GM23338 (cell line): ENCODE data around the gene GFOD1. TPM values are rescaled to one million over a fixed set of nuclear protein-coding genes. Genes with fewer than 3 reads are reported as not detected.
A peak's percentile ranks its signal among the peaks of the same experiment; 100 is the strongest.

Source experiments
- ATAC-seq: fragments of 200-7000 bp; cut with Tn5 transposase; 3 replicates; pipeline ENCODE4 v1.9.1; 2020
- DNase-seq: peaks from one replicate; pipeline ENCODE4 v3.0.0-alpha.2; 2015; ENCODE audit warnings: low spot score
- H2AFZ ChIP-seq: fragments of 200-600 bp; sonication (generic); 2 replicates; pipeline ENCODE4 v1.8.0; 2016; ENCODE audit warnings: antibody characterized with exemption, mild to moderate bottlenecking, moderate library complexity
- H3F3A ChIP-seq: fragments of 200-600 bp; sonication (generic); replicated peaks from 2 replicates; pipeline ENCODE4 v1.8.0; 2017; ENCODE audit warnings: antibody characterized with exemption, mixed run types, low read depth
- H3K27ac ChIP-seq: fragments of 200-600 bp; sonication (generic); 2 replicates; pipeline ENCODE4 v1.6.1; 2016; ENCODE audit warnings: low read depth
- H3K27me3 ChIP-seq: fragments of 200-600 bp; sonication (generic); 2 replicates; pipeline ENCODE4 v1.8.0; 2016; ENCODE audit warnings: mild to moderate bottlenecking, mixed run types, moderate library complexity; ENCODE audit not compliant: insufficient read depth
- H3K36me3 ChIP-seq: fragments of 200-600 bp; sonication (generic); 2 replicates; pipeline ENCODE4 v1.8.0; 2016; ENCODE audit warnings: mild to moderate bottlenecking; ENCODE audit not compliant: insufficient read depth
- H3K4me1 ChIP-seq: fragments of 200-600 bp; sonication (generic); 2 replicates; pipeline ENCODE4 v1.8.0; 2016; ENCODE audit warnings: mild to moderate bottlenecking, moderate library complexity; ENCODE audit not compliant: insufficient read depth
- H3K4me2 ChIP-seq: fragments of 200-600 bp; sonication (generic); 2 replicates; pipeline ENCODE4 v1.7.1; 2017; ENCODE audit warnings: mixed run types
- H3K4me3 ChIP-seq: fragments of 200-600 bp; sonication (generic); 2 replicates; pipeline ENCODE4 v1.6.1; 2016; ENCODE audit warnings: mixed run types
- H3K79me2 ChIP-seq: fragments of 200-600 bp; sonication (generic); replicated peaks from 2 replicates; pipeline ENCODE4 v1.8.0; 2017; ENCODE audit warnings: mild to moderate bottlenecking; ENCODE audit not compliant: insufficient read depth
- H3K9me2 ChIP-seq: fragments of 200-600 bp; sonication (generic); 2 replicates; pipeline ENCODE4 v1.8.0; 2017; ENCODE audit not compliant: insufficient read depth
- H4K20me1 ChIP-seq: fragments of 200-600 bp; sonication (generic); replicated peaks from 2 replicates; pipeline ENCODE4 v1.8.0; 2017; ENCODE audit warnings: mild to moderate bottlenecking; ENCODE audit not compliant: insufficient read depth
- H3K27ac Mint-ChIP-seq: 2 replicates; pipeline ENCODE4 v1.8.0; 2020; ENCODE audit warnings: inconsistent platforms, mild to moderate bottlenecking, moderate library complexity, mixed read lengths
- H3K27me3 Mint-ChIP-seq: 3 replicates; pipeline ENCODE4 v1.8.0; 2022; ENCODE audit warnings: low read depth, mild to moderate bottlenecking, moderate library complexity, mixed read lengths, inconsistent platforms; ENCODE audit not compliant: insufficient read depth, poor library complexity
- H3K36me3 Mint-ChIP-seq: 3 replicates; pipeline ENCODE4 v1.8.0; 2021; ENCODE audit warnings: low read depth, mild to moderate bottlenecking, inconsistent platforms, moderate library complexity, mixed read lengths
- H3K4me1 Mint-ChIP-seq: 3 replicates; pipeline ENCODE4 v1.8.0; 2020; ENCODE audit warnings: mild to moderate bottlenecking, inconsistent platforms, mixed read lengths
- H3K4me3 Mint-ChIP-seq: 3 replicates; pipeline ENCODE4 v1.8.0; 2021; ENCODE audit warnings: moderate library complexity, mild to moderate bottlenecking, inconsistent platforms, mixed read lengths
- H3K9me3 Mint-ChIP-seq: 3 replicates; pipeline ENCODE4 v1.8.0; 2020; ENCODE audit warnings: moderate library complexity, mild to moderate bottlenecking, inconsistent platforms, mixed read lengths
- JUNB ChIP-seq: IDR thresholded peaks from one replicate; pipeline ENCODE4 v1.6.1; 2016; ENCODE audit warnings: antibody characterized with exemption; ENCODE audit not compliant: unreplicated experiment
- STAT1 ChIP-seq: IDR thresholded peaks from one replicate; pipeline ENCODE4 v1.6.1; 2016; ENCODE audit warnings: antibody characterized with exemption; ENCODE audit not compliant: unreplicated experiment
- polyA plus RNA-seq: library from polyadenylated mRNA; unstranded; fragments of >200 nt; fragmentation: Nextera tagmentation; extraction: Ambion mirVana; gene quantifications from 2 replicates; pipeline ENCODE4 v1.2.1, GENCODE V29; 2016
- total RNA-seq: library from RNA; depleted of rRNA; stranded (reverse); fragments of >200 nt; shearing (Covaris generic); gene quantifications from 2 replicates; pipeline ENCODE4 v1.2.3, GENCODE V29; 2014
- TF ChIP-seq, protein P1 (sequence below), 2 experiments: fragments of 200-600 bp in 1 of 2; sonication (generic) in 1 of 2; conservative IDR thresholded peaks; 2 replicates each; pipeline versions ENCODE4 v1.5.1 to v1.6.1; 2016 to 2017; ENCODE audit warnings: antibody characterized with exemption in 2 of 2, low read depth in 2 of 2, mild to moderate bottlenecking in 2 of 2, moderate library complexity in 1 of 2
- TF ChIP-seq, protein P2 (sequence below): fragments of 250-450 bp; sonication (Bioruptor Pico); IDR thresholded peaks from 2 replicates; pipeline ENCODE4 v1.5.0; 2020; ENCODE audit warnings: mild to moderate bottlenecking, moderate library complexity

The GFOD1 gene
- total and polyA plus RNA-seq, 2 experiments from 2014 or later = 4.9 to 12.8 TPM

DNA sequence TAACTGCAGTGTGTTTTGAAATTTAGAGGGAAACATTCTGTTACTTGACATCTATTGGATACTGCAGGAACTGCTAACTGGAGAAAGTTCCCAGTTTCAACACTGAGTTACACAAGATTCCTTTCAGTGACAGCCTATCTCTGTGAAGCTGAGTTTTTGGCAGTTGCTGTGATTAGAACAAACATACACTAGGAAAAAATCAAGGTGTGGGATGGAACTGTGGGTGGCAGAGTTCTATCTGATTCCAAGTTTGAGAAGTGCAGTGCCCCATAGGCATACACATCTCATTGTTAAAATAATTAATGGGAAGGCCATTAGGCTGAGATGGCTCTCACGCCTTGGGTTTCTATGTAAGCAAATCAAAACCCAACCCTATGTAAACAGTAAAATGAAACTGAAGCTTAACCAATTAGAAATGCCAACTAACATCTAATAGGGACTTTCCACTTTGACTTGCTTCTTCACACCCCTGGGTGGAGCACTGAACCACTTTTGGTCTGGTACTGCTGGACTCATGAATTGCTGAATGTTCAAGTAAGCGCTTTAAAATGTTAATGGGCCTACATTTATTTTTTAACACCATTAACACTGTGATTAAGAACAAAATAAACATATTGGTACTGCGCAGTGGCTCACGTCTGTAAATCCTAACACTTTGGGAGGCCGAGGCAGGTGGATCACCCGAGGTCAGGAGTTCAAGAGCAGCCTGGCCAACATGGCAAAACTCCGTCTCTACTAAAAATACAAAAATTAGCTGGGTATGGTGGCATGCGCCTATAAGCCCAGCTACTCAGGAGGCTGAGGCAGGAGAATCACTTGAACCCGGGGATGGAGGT is 103.9 kb downstream of the GFOD1 start:
- H3K27me3 Mint-ChIP-seq = no peaks in the 10 kb centered on the region
- Histone ChIP-seq H3K9me2 (no peaks in the 10 kb centered on the region), H3K27me3 (no peaks in the 10 kb centered on the region), H3K27ac (no peak overlapping the region), H3K36me3 (no peaks in the 10 kb centered on the region), H4K20me1 (no peaks in the 10 kb centered on the region), H3K4me2 (no peak overlapping the region), H3K4me1 (peaks cover 11% of the 10 kb centered on the region), H2AFZ (no peak overlapping the region), H3F3A (no peaks in the 10 kb centered on the region), H3K79me2 (no peaks in the 10 kb centered on the region), H3K4me3 (no peak overlapping the region)
- DNase-seq (no peak), ATAC-seq (no peak)
- H3K4me3 Mint-ChIP-seq = no peak overlapping the region
- no peak overlapping the region for H3K27ac Mint-ChIP-seq
- no peak for TF ChIP-seq STAT1
- TF ChIP-seq, protein P1, sequence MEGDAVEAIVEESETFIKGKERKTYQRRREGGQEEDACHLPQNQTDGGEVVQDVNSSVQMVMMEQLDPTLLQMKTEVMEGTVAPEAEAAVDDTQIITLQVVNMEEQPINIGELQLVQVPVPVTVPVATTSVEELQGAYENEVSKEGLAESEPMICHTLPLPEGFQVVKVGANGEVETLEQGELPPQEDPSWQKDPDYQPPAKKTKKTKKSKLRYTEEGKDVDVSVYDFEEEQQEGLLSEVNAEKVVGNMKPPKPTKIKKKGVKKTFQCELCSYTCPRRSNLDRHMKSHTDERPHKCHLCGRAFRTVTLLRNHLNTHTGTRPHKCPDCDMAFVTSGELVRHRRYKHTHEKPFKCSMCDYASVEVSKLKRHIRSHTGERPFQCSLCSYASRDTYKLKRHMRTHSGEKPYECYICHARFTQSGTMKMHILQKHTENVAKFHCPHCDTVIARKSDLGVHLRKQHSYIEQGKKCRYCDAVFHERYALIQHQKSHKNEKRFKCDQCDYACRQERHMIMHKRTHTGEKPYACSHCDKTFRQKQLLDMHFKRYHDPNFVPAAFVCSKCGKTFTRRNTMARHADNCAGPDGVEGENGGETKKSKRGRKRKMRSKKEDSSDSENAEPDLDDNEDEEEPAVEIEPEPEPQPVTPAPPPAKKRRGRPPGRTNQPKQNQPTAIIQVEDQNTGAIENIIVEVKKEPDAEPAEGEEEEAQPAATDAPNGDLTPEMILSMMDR (conservative IDR thresholded peaks at IDR 0.05; ENCODE audit: low read depth in 2 of 2) = 0 out of 4 replicates have a peak, but pooled peaks of 1 of the 2 experiments have one; percentile 11
- TF ChIP-seq, protein P2, sequence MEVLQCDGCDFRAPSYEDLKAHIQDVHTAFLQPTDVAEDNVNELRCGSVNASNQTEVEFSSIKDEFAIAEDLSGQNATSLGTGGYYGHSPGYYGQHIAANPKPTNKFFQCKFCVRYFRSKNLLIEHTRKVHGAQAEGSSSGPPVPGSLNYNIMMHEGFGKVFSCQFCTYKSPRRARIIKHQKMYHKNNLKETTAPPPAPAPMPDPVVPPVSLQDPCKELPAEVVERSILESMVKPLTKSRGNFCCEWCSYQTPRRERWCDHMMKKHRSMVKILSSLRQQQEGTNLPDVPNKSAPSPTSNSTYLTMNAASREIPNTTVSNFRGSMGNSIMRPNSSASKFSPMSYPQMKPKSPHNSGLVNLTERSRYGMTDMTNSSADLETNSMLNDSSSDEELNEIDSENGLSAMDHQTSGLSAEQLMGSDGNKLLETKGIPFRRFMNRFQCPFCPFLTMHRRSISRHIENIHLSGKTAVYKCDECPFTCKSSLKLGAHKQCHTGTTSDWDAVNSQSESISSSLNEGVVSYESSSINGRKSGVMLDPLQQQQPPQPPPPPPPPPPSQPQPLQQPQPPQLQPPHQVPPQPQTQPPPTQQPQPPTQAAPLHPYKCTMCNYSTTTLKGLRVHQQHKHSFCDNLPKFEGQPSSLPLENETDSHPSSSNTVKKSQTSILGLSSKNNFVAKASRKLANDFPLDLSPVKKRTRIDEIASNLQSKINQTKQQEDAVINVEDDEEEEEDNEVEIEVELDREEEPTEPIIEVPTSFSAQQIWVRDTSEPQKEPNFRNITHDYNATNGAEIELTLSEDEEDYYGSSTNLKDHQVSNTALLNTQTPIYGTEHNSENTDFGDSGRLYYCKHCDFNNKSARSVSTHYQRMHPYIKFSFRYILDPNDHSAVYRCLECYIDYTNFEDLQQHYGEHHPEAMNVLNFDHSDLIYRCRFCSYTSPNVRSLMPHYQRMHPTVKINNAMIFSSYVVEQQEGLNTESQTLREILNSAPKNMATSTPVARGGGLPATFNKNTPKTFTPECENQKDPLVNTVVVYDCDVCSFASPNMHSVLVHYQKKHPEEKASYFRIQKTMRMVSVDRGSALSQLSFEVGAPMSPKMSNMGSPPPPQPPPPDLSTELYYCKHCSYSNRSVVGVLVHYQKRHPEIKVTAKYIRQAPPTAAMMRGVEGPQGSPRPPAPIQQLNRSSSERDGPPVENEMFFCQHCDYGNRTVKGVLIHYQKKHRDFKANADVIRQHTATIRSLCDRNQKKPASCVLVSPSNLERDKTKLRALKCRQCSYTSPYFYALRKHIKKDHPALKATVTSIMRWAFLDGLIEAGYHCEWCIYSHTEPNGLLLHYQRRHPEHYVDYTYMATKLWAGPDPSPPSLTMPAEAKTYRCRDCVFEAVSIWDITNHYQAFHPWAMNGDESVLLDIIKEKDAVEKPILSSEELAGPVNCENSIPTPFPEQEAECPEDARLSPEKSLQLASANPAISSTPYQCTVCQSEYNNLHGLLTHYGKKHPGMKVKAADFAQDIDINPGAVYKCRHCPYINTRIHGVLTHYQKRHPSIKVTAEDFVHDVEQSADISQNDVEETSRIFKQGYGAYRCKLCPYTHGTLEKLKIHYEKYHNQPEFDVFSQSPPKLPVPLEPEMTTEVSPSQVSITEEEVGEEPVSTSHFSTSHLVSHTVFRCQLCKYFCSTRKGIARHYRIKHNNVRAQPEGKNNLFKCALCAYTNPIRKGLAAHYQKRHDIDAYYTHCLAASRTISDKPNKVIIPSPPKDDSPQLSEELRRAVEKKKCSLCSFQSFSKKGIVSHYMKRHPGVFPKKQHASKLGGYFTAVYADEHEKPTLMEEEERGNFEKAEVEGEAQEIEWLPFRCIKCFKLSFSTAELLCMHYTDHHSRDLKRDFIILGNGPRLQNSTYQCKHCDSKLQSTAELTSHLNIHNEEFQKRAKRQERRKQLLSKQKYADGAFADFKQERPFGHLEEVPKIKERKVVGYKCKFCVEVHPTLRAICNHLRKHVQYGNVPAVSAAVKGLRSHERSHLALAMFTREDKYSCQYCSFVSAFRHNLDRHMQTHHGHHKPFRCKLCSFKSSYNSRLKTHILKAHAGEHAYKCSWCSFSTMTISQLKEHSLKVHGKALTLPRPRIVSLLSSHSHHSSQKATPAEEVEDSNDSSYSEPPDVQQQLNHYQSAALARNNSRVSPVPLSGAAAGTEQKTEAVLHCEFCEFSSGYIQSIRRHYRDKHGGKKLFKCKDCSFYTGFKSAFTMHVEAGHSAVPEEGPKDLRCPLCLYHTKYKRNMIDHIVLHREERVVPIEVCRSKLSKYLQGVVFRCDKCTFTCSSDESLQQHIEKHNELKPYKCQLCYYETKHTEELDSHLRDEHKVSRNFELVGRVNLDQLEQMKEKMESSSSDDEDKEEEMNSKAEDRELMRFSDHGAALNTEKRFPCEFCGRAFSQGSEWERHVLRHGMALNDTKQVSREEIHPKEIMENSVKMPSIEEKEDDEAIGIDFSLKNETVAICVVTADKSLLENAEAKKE = no peak
- no peak for TF ChIP-seq JUNB
- H3K36me3 Mint-ChIP-seq = peaks cover 2% of the 10 kb centered on the region; the same call in 1 of the 3 replicates
- peaks cover 5% of the 10 kb centered on the region; the same call in 2 of the 3 replicates for H3K9me3 Mint-ChIP-seq
- H3K4me1 Mint-ChIP-seq = peaks cover 33% of the 10 kb centered on the region
